Measurements from ENCODE around the gene TMEM270. TPM values are rescaled to one million over a fixed set of nuclear protein-coding genes. Genes with fewer than 3 reads are reported as not detected.
"Not testable (repeated sequence)": the region's sequence is repeated elsewhere in the genome, so short reads cannot be mapped to it uniquely, and the experiment has no call there.

TMEM270 gene
- total RNA-seq, 1 donor from 2014 or later, result not detected

GRCh38 chr7:73815436-73815835, 45.5 kb upstream of the TMEM270 start:
- no peak for TF ChIP-seq EZH2phosphoT487 (IDR thresholded peaks at IDR 0.05)
- no peak for TF ChIP-seq EZH2 (IDR thresholded peaks at IDR 0.05)
- TF ChIP-seq, protein P1, sequence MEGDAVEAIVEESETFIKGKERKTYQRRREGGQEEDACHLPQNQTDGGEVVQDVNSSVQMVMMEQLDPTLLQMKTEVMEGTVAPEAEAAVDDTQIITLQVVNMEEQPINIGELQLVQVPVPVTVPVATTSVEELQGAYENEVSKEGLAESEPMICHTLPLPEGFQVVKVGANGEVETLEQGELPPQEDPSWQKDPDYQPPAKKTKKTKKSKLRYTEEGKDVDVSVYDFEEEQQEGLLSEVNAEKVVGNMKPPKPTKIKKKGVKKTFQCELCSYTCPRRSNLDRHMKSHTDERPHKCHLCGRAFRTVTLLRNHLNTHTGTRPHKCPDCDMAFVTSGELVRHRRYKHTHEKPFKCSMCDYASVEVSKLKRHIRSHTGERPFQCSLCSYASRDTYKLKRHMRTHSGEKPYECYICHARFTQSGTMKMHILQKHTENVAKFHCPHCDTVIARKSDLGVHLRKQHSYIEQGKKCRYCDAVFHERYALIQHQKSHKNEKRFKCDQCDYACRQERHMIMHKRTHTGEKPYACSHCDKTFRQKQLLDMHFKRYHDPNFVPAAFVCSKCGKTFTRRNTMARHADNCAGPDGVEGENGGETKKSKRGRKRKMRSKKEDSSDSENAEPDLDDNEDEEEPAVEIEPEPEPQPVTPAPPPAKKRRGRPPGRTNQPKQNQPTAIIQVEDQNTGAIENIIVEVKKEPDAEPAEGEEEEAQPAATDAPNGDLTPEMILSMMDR (IDR thresholded peaks at IDR 0.05), result no peak
- peaks cover 7% of the 10 kb centered on the region for H3K27me3 Mint-ChIP-seq (ENCODE audit: insufficient read depth, low read depth)
- no peak overlapping the region for H3K4me2 ChIP-seq
- DNase-seq (ENCODE audit: low spot score), result no peak
- no peak overlapping the region for H2AFZ ChIP-seq (replicated peaks)
- H3K9ac ChIP-seq, result no peak overlapping the region
- no peaks in the 10 kb centered on the region for H3K79me2 ChIP-seq (ENCODE audit: low read depth)
- no peaks in the 10 kb centered on the region for H3K9me3 Mint-ChIP-seq
- no peaks in the 10 kb centered on the region for H3K36me3 Mint-ChIP-seq
- H3K27me3 ChIP-seq, result no peaks in the 10 kb centered on the region
- peaks cover 7% of the 10 kb centered on the region for H3K4me1 ChIP-seq
- no peak overlapping the region for H3K4me3 Mint-ChIP-seq
- H3F3A ChIP-seq (ENCODE audit: low read depth), result peaks cover 7% of the 10 kb centered on the region
- H3K9me3 ChIP-seq (ENCODE audit: low read depth), result no peaks in the 10 kb centered on the region
- no peak overlapping the region for H3K27ac Mint-ChIP-seq
- no peaks in the 10 kb centered on the region for H3K36me3 ChIP-seq
- H3K27ac ChIP-seq, result no peak overlapping the region
- no peaks in the 10 kb centered on the region for H3K4me1 Mint-ChIP-seq
- H3K4me3 ChIP-seq, result no peak overlapping the region
- H4K20me1 ChIP-seq (ENCODE audit: low read depth), result no peaks in the 10 kb centered on the region

GRCh38 chr7:73817121-73817520, 43.8 kb upstream of the TMEM270 start:
- no peaks in the 10 kb centered on the region for H3K4me1 ChIP-seq
- peaks cover 3% of the 10 kb centered on the region for H3K4me1 Mint-ChIP-seq
- H3F3A ChIP-seq (ENCODE audit: low read depth), result no peaks in the 10 kb centered on the region
- no peak overlapping the region for H3K4me3 ChIP-seq
- H2AFZ ChIP-seq (replicated peaks), result no peak overlapping the region
- H3K4me2 ChIP-seq, result no peak overlapping the region
- H3K4me3 Mint-ChIP-seq, result no peak overlapping the region
- no peaks in the 10 kb centered on the region for H3K36me3 Mint-ChIP-seq
- no peaks in the 10 kb centered on the region for H3K79me2 ChIP-seq (ENCODE audit: low read depth)
- H3K9me3 ChIP-seq (ENCODE audit: low read depth), result no peaks in the 10 kb centered on the region
- H3K36me3 ChIP-seq, result no peaks in the 10 kb centered on the region
- H3K27me3 ChIP-seq, result no peaks in the 10 kb centered on the region
- no peak overlapping the region for H3K27ac Mint-ChIP-seq
- TF ChIP-seq, protein P1 (IDR thresholded peaks at IDR 0.05), result no peak
- TF ChIP-seq EZH2 (IDR thresholded peaks at IDR 0.05), result no peak
- no peak for TF ChIP-seq EZH2phosphoT487 (IDR thresholded peaks at IDR 0.05)
- no peaks in the 10 kb centered on the region for H3K9me3 Mint-ChIP-seq
- no peaks in the 10 kb centered on the region for H4K20me1 ChIP-seq (ENCODE audit: low read depth)
- DNase-seq (ENCODE audit: low spot score), result no peak
- no peak overlapping the region for H3K9ac ChIP-seq
- peaks cover 7% of the 10 kb centered on the region for H3K27me3 Mint-ChIP-seq (ENCODE audit: insufficient read depth, low read depth)
- no peak overlapping the region for H3K27ac ChIP-seq

DNA sequence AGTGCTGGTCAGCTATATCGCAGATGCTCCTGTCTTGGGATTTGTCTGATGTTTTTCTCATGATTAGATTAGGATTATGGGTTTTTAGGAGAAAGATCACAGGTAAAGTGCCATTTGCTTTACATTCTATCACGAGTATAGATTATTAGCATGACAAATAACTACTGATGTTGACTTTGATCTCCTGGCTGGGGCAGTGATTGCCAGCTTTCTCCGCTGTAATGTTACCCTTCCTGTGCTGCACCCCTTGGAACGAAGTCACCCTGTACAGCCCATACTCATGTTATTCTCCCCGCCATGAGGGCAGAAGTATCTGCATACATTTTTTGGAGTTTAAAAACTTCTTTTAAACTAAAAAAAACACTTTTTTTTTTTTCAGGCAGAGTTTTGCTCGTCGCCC, 40.9 kb upstream of the TMEM270 start:
- Histone ChIP-seq H3K27ac (no peak overlapping the region), H3F3A (ENCODE audit: low read depth) (no peaks in the 10 kb centered on the region)
- TF ChIP-seq EZH2 (IDR thresholded peaks at IDR 0.05) (no peak), EZH2phosphoT487 (IDR thresholded peaks at IDR 0.05) (no peak)
- TF ChIP-seq, protein P1 (IDR thresholded peaks at IDR 0.05), result no peak

DNA sequence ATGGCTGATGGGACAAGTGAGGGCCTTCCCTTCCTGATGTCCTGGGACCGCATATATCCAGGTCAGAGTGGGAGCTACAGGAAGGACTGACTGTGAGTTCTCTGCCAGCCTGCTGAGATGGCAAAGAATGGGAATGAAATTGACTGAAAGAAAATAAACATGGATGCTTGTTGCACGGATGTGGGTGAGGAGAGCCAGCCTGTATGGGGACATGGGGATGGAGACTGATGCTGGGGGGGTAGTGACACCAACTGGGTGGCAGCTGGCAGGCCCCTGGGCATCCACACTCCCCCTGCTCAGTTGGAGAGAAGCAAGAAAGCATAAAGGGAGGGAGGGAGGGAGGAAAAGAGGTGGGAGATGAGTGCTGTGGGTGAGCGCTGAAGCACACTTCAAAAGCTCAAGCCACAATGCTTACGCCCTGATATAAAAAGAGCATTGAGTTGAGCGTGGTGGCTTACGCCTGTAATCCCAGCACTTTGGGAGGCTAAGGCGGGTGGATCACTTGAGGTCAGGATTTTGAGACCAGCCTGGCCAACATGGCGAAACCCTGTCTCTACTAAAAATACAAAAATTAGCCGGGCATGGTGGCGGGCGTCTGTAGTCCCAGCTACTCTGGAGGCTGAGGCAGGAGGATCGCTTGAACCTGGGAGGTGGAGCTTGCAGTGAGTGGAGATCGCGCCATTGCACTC, 39.2 kb upstream of the TMEM270 start:
- Mint-ChIP-seq H3K27me3 (ENCODE audit: insufficient read depth, low read depth) (peaks cover 16% of the 10 kb centered on the region), H3K4me1 (peaks cover 13% of the 10 kb centered on the region), H3K27ac (peak overlapping the region; percentile 2)
- not testable (repeated sequence) for H3K4me3 ChIP-seq; H2AFZ ChIP-seq (replicated peaks); H3K4me2 ChIP-seq; H3F3A ChIP-seq (ENCODE audit: low read depth); H3K27ac ChIP-seq; H3K4me1 ChIP-seq; H3K36me3 ChIP-seq; DNase-seq (ENCODE audit: low spot score); H3K9me3 Mint-ChIP-seq; H3K4me3 Mint-ChIP-seq; H3K79me2 ChIP-seq (ENCODE audit: low read depth); H3K9me3 ChIP-seq (ENCODE audit: low read depth); H3K36me3 Mint-ChIP-seq; H3K9ac ChIP-seq; H4K20me1 ChIP-seq (ENCODE audit: low read depth); H3K27me3 ChIP-seq

More for the DNA sequence above, 40.9 kb upstream of the TMEM270 start:
- no peaks in the 10 kb centered on the region for H3K27me3 ChIP-seq
- no peaks in the 10 kb centered on the region for H4K20me1 ChIP-seq (ENCODE audit: low read depth)
- H3K4me3 ChIP-seq, result no peak overlapping the region
- no peaks in the 10 kb centered on the region for H3K79me2 ChIP-seq (ENCODE audit: low read depth)
- H3K27ac Mint-ChIP-seq, result no peak overlapping the region
- H3K4me1 Mint-ChIP-seq, result peaks cover 11% of the 10 kb centered on the region
- H3K9me3 ChIP-seq (ENCODE audit: low read depth), result no peaks in the 10 kb centered on the region
- no peaks in the 10 kb centered on the region for H3K36me3 ChIP-seq
- peak overlapping the region; percentile 0 for H3K4me3 Mint-ChIP-seq
- DNase-seq (ENCODE audit: low spot score), result no peak
- H2AFZ ChIP-seq (replicated peaks), result no peak overlapping the region
- H3K4me1 ChIP-seq, result no peaks in the 10 kb centered on the region
- no peaks in the 10 kb centered on the region for H3K9me3 Mint-ChIP-seq
- peaks cover 11% of the 10 kb centered on the region for H3K27me3 Mint-ChIP-seq (ENCODE audit: insufficient read depth, low read depth)
- H3K36me3 Mint-ChIP-seq, result no peaks in the 10 kb centered on the region
- no peak overlapping the region for H3K4me2 ChIP-seq
- H3K9ac ChIP-seq, result no peak overlapping the region

Measured in neural progenitor cell (in vitro differentiated cells).